PC-9 (cell line): ENCODE measurements around the gene SFTPA2.
"Not testable (repeated sequence)": the region's sequence is repeated elsewhere in the genome, so short reads cannot be mapped to it uniquely, and the experiment has no call there.

ENCODE experiments used
- CTCF ChIP-seq: fragments of 200-600 bp; sonication (generic); conservative IDR thresholded peaks from 2 replicates; pipeline ENCODE4 v1.6.1; 2017; ENCODE audit warnings: mixed run types, antibody characterized with exemption, mild to moderate bottlenecking, moderate library complexity
- EZH2 ChIP-seq: fragments of 200-600 bp; sonication (generic); IDR thresholded peaks from 2 replicates; pipeline ENCODE4 v1.8.0; 2017; ENCODE audit warnings: antibody characterized with exemption, low read depth

- TF ChIP-seq CTCF, EZH2: not testable (repeated sequence)
Observed at GRCh38 chr10:79540930-79541329, 19.3 kb downstream of the SFTPA2 start.
